Renal pelvis (tissue), 12 donors: ENCODE data around the gene LYST. TPM values are rescaled to one million over a fixed set of nuclear protein-coding genes. Genes with fewer than 3 reads are reported as not detected.
A peak's percentile ranks its signal among the peaks of the same experiment; 100 is the strongest.
"Not testable (repeated sequence)": the region's sequence is repeated elsewhere in the genome, so short reads cannot be mapped to it uniquely, and the experiment has no call there.

Experiments
- DNase-seq: peaks from one replicate; pipeline ENCODE4 v3.0.0-alpha.2; 2013
- long read RNA-seq, 16 experiments: transcript quantifications; one replicate each; lab custom pipeline, GENCODE V29; 2026
- polyA plus RNA-seq, 3 donors: library from polyadenylated mRNA; unstranded; fragments of 120-200 nt; gene quantifications; one replicate each; pipeline ENCODE4 v1.2.1, GENCODE V29; 2013; ENCODE audit not compliant: insufficient read length in 3 of 3

The LYST gene
- polyA plus RNA-seq, result 10 to 100 TPM; 10.2 to 13.2 (median 11.3) TPM
- long read RNA-seq, donor 1, partial matches to known transcripts, result 0 of 2 reads
- long read RNA-seq, donor 1, other reads (novel, unspliced or antisense), result 0 of 2 reads
- long read RNA-seq, donor 2, result 0 reads
- long read RNA-seq, donor 3, partial matches to known transcripts, result 0 of 1 reads
- long read RNA-seq, donor 3, other reads (novel, unspliced or antisense), result 0 of 1 reads
- long read RNA-seq, donor 4, result 0 reads
- long read RNA-seq, donor 5, result 0 reads
- long read RNA-seq, donor 6, result 0 reads
- long read RNA-seq, donor 7, result 0 reads
- long read RNA-seq, donor 8, result 0 reads
- long read RNA-seq, donor 9, result 0 reads
- long read RNA-seq, donor 10, result 0 reads
- long read RNA-seq, donor 11, result 0 reads
- long read RNA-seq, donor 12, result 0 reads
- long read RNA-seq, donor 13, result 0 reads
- long read RNA-seq, donor 14, result 0 reads
- long read RNA-seq, donor 15, result 0 reads
- long read RNA-seq, donor 16, partial matches to known transcripts, result 0 of 1 reads
- long read RNA-seq, donor 16, other reads (novel, unspliced or antisense), result 0 of 1 reads

GRCh38 chr1:235866205-235866912 is at the start of gene LYST:
LYST (minus strand) TSS chr1:235866906; CDS start chr1:235830417, 36,489 bp downstream.
- DNase-seq, result peak; percentile 37

DNA sequence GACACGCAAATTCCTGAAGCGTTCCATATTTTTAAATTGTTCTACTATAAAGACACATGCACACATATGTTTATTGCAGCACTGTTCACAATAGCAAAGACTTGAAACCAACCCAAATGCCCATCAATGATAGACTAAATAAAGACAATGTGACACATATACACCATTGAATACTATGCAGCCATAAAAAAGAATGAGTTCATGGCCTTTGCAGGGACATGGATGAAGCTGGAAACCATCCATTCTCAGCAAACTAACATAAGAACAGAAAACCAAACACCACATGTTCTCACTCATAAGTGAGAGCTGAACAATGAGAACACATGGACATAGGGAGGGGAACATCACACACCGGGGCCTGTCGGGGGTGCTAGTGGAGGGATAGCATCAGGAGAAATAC is 48.8 kb upstream of the LYST start:
- DNase-seq, result not testable (repeated sequence)

DNA sequence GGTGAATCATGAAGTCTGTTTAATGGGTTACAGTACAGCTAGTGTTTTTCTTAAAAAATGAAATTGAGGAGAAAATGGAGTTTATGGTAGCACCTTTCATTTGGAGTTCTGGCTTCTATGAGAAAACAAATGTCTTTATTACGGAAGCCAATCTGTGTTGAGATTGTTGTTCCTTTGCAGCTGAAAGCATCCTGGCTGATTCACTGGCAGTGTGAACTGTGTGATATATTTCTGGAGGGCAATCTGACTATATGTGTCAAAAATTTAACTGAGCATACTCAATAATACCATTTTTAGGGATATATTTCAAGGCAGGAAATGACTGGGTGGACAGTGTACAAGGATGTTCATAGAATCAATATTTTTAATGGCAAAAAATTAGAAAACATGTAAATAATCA is 46.6 kb upstream of the LYST start:
- DNase-seq, result no peak

GRCh38 chr1:235911876-235912275 is 45.2 kb upstream of the LYST start:
- no peak for DNase-seq

DNA sequence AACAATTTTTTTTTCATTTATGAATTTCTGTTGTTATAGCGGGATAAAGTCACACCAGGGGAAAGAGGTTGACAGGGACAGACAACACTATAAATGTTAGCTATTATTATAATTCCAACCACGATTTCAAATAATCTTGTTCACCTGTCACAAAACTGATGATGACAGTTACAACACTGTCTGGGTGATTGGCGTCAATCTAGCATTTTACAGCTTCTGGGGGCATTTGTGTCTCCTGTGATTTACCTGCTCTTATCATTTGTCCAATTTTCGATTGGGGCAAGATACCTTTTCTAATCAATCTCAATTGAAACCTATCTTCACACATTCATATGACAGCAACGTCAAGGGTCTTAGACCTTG is 44.6 kb upstream of the LYST start:
- no peak for DNase-seq

- no peak for DNase-seq
These were observed 43.9 kb upstream of the LYST start for GRCh38 chr1:235910357-235911299.

DNA sequence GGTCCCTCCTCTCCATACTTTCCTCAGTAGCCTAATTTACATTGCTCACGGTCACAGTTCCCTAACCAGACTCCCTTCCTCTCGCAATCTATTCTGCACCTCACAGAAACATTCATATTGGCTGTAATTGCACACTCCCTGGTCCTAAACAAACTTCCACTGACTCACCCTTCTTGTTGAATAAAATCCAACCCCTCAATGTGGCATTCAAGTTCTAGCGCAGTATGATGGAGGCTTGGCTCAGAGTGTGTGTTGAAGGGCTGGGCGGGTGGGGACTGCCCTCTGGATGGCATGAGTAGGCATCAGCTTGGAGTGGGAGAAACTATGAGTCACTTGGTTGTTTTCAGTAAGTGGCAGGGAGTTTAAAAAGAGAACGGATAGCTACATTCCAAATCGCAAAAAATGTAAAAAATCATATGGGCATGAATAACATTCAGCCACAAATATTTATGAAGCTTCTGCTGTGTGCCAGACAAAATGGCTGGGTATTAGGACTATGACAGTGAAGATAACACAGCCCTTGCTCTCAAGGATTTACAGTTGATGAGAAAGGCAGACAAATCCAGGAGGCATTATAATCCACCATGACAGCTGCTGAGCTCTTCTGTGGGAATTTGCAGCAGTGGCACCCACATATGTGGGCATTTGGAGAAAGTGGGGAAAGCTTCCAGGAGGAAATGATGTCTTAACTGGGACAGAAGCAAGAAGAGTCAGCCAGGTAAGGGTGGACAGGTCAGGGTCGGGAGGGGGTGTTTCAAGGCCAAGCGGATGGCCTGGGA is 42.2 kb upstream of the LYST start:
- DNase-seq, result no peak

DNA sequence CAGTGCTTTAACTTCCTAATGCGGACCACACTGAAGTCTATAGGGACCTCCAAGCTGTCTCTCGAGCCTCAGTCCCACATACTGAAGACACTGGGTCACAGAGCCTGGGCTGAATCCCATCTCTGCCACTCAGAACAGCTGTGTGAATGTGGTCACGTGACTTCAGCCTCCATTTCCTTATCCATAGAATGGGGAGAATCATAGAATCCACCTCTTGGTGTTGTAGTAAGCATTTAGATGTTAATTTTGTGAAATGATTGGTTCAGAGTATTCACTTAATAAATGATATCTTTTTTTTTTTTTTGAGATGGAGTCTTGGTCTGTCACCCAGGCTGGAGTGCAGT is 41.2 kb upstream of the LYST start:
- no peak for DNase-seq

DNA sequence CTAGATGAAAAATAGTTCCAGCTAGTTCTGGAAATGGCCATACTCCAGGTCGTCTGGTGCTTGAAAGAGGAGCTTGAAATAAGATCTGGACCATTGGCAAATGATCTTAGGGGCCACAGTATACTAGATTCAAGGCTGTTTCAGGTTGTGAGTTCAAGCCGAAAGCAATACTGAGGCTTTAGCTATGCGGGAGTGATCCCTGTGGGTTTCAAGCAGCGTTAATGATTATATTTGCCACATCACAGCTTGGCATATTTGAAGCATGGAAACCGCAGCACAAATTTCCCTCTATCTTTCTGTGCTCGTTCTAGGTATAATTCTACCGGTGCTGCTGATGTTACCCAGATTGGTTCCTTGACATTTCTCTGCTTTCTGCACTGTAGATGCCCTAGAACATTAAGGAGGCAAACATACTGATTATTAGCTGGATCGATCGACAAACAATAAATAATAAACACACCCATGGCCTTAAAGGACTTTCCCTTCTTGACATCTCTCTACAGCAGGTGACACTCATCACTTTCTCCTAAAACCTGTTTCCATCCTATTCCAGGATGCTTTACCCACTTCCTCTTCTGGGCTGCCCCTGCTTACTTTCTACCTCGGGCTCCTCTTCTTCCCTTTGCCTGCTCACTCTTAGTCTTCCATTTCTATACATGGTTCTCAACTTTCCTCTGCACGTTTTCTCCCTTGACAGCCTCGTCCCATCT is 40.6 kb upstream of the LYST start:
- no peak for DNase-seq

DNA sequence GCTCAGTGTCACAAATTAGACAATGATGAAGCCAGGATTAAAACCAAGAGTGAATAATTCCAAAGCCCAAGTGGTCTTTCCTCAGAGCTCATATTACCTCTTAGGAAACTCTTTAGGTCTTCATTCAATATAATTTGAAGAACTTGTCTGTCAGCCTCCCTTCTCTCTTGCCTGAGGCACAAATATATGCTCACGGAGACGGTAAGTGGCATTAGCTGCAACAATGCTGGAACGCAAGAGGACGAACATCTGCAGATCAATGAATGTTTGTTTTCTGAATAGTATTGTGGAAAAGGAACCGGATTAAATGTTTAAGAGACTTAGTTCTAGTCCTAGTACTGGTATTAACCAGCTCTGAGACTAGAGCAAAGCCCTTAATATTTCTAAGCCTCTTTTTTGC is 39.7 kb upstream of the LYST start:
- no peak for DNase-seq

DNA sequence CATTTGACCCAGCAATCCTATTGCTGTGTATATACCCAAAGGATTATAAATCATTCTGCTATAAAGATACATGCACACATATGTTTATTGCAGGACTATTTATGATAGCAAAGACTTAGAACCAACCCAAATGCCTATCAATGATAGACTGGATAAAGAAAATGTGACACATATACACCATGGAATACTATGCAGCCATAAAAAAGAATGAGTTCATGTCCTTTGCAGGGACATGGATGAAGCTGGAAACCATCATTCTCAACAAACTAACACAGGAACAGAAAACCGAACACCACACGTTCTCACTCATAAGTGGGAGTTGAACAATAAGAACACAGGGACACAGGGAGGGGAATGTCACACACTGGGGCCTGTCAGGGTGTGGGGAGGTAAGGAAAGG is 37.1 kb upstream of the LYST start:
- not testable (repeated sequence) for DNase-seq

DNA sequence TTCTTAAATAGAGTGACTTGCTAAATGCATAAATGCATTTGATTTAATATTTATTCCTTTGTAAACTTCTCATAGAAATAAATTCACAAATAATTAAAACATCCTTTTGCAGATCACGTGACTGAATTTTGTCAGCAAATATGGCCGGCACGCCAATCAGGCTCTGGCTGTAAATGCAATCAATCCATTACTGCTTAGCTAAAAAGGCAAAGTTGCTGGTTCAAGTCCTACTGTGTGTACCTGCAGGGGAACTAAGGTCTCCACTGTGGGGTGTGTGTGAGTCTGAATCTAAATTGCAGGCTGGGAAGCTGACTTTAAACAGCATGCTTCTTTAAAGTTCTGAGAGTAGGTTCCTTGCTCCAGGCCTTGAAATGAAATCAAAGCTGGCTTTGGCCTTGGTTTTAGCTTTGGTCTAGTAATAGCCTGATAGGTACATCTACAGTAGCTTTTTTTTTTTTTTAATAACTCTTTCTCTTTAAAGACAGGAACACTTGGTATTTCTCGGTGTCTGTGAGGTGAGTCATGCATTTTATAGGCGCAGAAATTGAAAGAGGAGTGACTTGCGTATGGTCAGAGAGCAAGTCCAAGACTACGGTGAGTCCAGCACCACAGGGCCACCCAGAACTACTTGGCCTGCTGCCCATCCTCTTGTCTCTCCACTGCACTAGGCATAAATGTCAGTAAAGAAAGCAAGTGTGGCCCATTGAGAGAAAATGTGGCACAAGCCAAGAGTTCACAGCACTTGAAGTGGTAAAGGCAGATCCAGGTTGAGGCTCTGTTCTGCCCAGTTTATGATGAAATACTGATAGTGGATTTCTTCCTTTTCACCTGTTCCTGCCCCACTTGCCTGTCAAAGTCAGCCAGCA is 36.2 kb upstream of the LYST start:
- DNase-seq, result no peak

DNA sequence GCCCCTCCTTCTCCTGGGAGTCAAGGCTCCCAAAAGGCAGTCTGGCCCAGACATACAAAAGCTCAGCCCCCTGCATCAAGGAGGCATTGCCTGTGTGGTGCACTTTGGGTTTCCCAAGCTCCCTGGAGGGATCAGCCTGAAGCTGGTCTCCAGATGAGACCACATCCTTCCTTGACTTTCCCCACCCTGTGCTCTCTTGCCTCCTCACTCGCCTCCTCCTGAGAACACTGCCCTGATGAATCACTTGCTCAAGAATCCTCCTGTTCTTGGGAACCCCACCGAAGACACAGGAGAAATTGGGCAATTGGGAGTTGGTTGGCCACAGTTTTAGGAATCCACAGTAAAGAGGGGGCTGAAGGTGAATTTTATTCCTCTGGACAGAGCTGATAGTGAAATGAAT is 34.8 kb upstream of the LYST start:
- no peak for DNase-seq

GRCh38 chr1:235898126-235898525 is 31.4 kb upstream of the LYST start:
- no peak for DNase-seq

DNA sequence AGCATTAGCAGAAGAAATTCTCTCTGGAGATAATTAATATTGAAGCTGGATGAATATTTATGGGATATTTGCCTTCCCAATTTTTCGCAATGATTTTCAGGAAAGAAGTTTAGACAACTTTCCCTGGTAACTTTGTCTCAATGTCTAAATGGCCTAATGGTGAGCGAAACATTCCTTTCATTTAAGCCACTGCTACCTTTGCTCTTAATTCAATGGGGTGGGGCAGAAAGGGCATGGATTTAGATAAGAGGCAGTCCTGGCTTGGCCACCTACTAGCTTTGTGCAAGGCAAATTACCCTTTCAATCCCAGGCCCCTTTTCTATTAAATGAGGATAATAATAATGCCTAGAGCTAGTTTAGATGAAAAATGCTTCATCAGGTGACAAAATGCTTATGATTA is 27.1 kb upstream of the LYST start:
- no peak for DNase-seq

DNA sequence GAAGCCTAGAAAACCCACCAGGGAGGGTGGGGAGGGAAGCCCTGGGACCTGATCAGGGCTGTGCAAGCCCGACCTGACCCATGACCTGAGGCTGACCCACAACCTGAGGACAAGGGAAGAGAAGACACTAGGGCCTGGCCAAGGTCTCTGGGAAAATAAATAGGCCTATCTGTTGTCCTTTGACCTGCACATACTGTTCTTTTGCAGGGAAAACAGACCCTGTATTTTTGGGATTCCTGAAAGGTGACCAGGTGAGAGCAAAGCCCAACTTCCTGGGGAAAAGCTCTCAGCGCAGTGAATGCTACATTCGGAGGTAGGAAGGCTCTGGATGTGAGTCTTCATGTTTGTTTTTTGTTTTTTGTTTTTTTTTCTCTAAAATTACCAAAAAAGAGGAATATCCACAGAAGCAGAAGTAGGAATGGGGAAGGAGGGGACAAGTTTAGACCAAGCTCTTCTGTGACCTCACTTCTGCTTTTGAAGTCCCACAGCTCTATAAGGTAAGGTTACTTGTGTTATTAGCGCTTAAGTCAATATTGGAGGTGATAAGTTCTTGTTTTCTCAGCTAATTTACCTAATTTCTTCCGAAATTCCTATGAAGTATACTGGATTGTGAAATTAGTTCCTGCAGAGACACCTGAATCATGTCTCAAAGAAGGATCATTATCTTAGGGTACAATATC is 26.2 kb upstream of the LYST start:
- DNase-seq, result no peak

DNA sequence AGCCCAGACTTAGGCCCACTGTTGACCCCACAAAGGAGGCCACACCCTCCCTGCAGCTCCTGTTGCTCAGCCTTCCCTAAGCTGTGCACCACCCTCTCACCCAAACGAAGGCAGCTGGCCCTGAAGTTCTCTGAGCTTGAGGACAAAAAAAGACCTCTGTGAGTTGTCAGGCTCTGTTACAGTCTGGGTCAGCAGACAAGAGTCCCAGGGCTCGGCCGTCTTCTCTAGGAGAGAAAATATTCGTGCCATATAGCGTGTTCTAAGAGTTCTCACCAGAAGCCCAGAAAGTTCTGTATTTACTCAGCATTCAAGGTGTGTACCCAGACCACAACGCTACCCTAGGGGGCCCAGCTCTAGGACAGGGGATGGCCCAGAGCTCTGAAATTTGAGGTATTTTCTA is 25.5 kb upstream of the LYST start:
- DNase-seq, result no peak

DNA sequence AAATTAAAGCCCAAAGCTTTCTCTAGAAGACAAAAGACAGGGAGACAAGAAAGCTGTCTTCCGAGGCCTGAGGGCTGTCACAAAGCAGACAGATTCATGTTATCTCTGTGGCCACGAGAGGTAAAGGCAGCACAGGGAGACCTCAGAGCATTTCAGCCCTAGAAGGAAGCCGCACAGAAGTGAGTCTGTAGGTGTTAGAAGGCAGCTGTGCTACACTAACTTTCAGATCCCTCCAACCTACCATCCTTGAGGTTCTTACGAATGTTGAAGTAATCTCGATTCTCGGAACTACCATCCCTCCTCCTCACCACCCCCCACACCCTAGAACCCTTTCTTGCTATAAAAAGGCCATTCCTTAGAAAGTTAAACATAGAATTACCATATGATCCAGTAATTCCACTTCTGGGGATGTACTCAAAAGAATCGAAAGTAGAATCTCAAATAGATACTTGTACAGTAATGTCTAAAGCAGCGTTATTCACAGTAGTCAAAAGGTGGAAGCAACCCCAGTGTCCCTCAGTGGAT is 21.5 kb upstream of the LYST start:
- no peak for DNase-seq

DNA sequence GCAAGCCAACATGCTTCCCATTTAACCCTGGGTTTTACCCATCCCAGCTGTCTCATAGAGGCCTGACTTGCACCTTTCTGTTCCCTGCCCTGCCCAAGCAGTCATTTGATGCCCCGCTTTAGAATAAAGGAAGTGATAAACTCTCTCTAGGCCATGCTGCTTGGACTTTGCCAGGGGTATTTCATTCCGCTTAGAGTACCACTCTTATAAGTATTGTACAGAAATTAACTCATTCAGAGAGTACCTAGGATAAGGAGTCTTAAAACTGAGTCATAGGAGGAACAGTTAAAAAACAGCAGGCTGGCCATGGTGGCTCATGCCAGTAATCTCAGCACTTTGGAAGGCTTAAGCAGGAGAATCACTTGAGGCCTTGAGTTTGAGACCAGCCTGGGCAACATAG is 21.0 kb upstream of the LYST start:
- DNase-seq, result no peak
